ENCODE data around the gene WDR20.

The WDR20 gene

DNA sequence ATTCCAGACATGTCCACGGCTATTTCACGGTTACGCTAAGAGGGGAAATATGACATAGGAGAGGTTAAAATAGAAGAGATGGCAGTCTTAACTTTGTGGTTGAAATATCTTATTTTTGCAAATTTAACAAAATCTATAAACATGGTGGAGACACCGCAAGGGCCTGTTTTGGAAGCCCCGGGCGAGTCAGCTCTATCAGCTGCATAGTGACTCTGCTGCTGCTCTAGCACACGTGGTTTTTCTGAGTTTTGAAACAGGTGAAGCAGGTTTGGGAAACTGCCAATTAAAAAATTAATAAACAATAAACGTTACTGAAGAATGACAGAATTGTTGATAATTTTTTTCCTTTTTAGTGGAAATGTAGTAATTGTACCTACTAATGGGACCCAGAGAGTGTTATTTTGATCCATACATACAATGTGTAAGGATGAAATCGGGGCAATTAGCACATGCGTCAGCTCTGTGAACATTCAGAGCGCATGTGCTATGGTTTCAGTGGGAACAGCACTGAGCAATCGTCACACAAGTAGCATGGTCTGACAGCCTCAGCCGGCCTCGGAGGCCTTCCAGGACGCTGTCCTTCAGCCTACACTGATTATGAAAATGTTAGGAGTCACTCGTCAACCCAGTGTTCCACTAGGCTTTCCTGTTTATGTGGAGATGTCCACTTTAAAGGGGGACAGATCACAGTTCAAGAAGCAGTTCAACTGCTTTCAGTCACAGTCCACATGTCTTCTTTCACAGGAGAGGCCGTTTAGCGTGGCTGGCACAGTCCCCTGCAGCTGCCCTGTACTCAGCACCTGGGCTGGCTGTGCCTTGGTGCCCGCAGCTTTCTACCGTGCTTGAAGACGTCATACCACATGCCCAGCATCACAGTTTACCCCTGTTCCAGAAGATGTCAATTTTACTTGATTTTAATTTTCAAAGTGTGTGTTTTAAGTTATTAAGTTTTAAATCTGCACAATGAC is 113.4 kb downstream of the WDR20 start:
- DNase-seq (ENCODE audit: extremely low read depth, low read depth): no peak
- TF ChIP-seq, protein P1, sequence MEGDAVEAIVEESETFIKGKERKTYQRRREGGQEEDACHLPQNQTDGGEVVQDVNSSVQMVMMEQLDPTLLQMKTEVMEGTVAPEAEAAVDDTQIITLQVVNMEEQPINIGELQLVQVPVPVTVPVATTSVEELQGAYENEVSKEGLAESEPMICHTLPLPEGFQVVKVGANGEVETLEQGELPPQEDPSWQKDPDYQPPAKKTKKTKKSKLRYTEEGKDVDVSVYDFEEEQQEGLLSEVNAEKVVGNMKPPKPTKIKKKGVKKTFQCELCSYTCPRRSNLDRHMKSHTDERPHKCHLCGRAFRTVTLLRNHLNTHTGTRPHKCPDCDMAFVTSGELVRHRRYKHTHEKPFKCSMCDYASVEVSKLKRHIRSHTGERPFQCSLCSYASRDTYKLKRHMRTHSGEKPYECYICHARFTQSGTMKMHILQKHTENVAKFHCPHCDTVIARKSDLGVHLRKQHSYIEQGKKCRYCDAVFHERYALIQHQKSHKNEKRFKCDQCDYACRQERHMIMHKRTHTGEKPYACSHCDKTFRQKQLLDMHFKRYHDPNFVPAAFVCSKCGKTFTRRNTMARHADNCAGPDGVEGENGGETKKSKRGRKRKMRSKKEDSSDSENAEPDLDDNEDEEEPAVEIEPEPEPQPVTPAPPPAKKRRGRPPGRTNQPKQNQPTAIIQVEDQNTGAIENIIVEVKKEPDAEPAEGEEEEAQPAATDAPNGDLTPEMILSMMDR (IDR thresholded peaks at IDR 0.05; ENCODE audit: low read depth, low read length): no peak

DNA sequence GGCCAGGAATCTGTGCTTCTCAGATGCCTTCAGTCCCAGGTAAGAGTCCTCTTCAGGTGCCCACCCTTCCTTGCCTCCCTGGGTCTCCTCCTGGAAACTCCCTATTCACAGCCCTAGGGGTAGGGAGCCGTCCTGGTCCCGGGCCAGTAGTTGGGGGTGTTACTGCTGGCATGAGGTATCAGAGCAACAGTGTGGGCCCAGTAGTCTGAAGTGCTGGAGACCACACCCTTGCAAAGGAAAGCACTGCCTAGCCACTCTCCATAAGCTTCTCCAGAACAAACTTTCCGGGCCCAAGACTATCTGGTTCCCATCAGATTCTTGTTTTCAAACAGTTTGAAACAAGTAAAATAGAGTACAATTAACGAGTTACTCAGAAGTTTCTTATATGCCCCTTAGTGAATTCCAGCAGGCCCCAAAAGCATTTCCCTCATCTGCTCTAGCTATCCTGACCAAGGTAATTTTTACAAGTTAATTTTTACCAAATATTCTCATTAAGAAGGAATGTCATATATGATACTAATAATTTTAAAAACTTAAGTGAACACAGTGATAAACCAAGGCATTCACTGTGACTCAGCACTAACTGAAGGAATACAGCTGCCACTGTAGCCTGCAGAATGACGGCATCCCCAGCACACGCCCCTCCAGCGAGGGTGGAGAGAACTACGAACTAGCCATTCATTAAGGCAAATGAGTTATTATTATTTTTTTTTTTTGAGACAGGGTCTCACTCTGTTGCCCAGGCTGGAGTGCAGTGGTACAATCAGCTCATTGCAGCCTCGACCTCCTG is 115.9 kb downstream of the WDR20 start:
- no peak for DNase-seq (ENCODE audit: extremely low read depth, low read depth)
- TF ChIP-seq, protein P1 (IDR thresholded peaks at IDR 0.05; ENCODE audit: low read depth, low read length): no peak

DNA sequence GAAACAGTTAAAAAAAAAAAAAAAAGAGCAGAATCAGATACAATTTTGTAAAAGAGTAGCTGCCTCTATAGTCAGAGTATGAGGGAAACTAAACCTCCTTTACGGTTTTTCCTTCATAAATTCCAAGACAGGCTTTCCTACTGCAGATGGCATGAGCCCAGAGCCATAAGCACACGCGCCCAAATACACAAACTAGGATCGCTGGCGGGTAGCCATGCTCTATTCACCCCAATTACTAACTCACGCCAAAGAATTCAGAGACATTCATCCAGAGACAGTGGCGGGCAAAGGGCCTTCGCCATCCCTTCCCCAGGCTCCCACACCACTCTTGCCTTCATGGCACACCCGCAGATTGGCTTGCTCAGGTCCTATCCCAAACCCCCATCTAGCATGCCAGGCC is 117.0 kb downstream of the WDR20 start:
- no peak for DNase-seq (ENCODE audit: extremely low read depth, low read depth)
- TF ChIP-seq, protein P1 (IDR thresholded peaks at IDR 0.05; ENCODE audit: low read depth, low read length): no peak

DNA sequence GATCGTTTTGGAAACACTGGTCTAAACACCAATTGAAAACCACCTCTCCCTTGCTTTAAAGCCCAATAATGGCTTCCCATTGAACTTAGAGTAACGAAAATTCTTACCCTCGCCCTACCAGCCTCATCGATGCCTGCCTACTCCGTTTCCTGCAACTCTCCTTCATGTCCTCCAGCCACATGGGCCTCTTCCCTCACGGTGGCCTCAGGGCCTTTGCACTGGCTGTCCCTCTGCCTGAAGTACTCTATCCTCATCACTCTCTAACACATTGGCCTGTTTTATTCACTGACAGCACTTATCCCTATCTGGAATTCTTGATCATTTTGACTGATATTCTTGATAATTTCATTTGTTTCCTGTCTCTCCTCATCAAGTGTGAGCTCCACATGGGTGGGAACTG is 118.4 kb downstream of the WDR20 start:
- no peak for DNase-seq (ENCODE audit: extremely low read depth, low read depth)
- TF ChIP-seq, protein P1 (IDR thresholded peaks at IDR 0.05; ENCODE audit: low read depth, low read length): no peak

All from AG09319 (cell line).